GM12878 (cell line): Measurements from ENCODE around the gene GALNT12.

Source experiments
- CTCF ChIP-seq, 3 experiments: IDR thresholded peaks in 2 of 3; conservative IDR thresholded peaks in 1 of 3; 2 replicates each; pipeline ENCODE4 v1.5.1; 2011; ENCODE audit warnings: low read depth in 3 of 3, low read length in 3 of 3, mild to moderate bottlenecking in 3 of 3, control low read depth in 2 of 3, moderate library complexity in 2 of 3, inconsistent platforms in 1 of 3, mixed read lengths in 1 of 3; ENCODE audit not compliant: control insufficient read depth in 2 of 3, insufficient read depth in 1 of 3; ENCODE audit errors: extremely low read depth in 1 of 3
- E2F4 ChIP-seq: IDR thresholded peaks from 2 replicates; pipeline ENCODE4 v1.6.1; 2012; ENCODE audit warnings: low read depth, low read length, improper control_type of control experiment
- ETV6 ChIP-seq, 2 experiments: fragments of 450-650 bp in 1 of 2; IDR thresholded peaks in 1 of 2; conservative IDR thresholded peaks in 1 of 2; 2 replicates each; pipeline ENCODE4 v1.6.1; 2014; ENCODE audit warnings: antibody characterized with exemption in 1 of 2, borderline replicate concordance in 1 of 2, low read depth in 1 of 2, mild to moderate bottlenecking in 1 of 2, moderate library complexity in 1 of 2
- FOS ChIP-seq: IDR thresholded peaks from 3 replicates; pipeline ENCODE4 v1.6.1; 2011; ENCODE audit warnings: borderline replicate concordance; ENCODE audit not compliant: insufficient read length; ENCODE audit errors: extremely low read depth
- MAX ChIP-seq: IDR thresholded peaks from 2 replicates; pipeline ENCODE4 v1.6.1; 2012; ENCODE audit warnings: low read depth, low read length, improper control_type of control experiment
- POLR2AphosphoS2 ChIP-seq: IDR thresholded peaks from 2 replicates; pipeline ENCODE4 v1.6.1; 2011; ENCODE audit warnings: low read depth, mild to moderate bottlenecking, low read length, improper control_type of control experiment, moderate library complexity
- SRF ChIP-seq, 2 experiments: IDR thresholded peaks; 2 replicates each; pipeline ENCODE4 v1.6.1; 2011; ENCODE audit warnings: low read depth in 2 of 2, low read length in 2 of 2, mild to moderate bottlenecking in 1 of 2, moderate library complexity in 1 of 2
- TAF1 ChIP-seq: IDR thresholded peaks from 2 replicates; pipeline ENCODE4 v1.6.1; 2011; ENCODE audit warnings: mild to moderate bottlenecking, low read depth, low read length, borderline replicate concordance
- ZNF384 ChIP-seq: IDR thresholded peaks from 2 replicates; pipeline ENCODE4 v1.6.1; 2012; ENCODE audit warnings: low read depth, mild to moderate bottlenecking, low read length, improper control_type of control experiment, borderline replicate concordance
- TF ChIP-seq, protein P1 (sequence below): IDR thresholded peaks from 2 replicates; pipeline ENCODE4 v1.6.1; 2011; ENCODE audit warnings: low read depth, mild to moderate bottlenecking, low read length, moderate library complexity, borderline replicate concordance; ENCODE audit errors: extremely low read depth

DNA sequence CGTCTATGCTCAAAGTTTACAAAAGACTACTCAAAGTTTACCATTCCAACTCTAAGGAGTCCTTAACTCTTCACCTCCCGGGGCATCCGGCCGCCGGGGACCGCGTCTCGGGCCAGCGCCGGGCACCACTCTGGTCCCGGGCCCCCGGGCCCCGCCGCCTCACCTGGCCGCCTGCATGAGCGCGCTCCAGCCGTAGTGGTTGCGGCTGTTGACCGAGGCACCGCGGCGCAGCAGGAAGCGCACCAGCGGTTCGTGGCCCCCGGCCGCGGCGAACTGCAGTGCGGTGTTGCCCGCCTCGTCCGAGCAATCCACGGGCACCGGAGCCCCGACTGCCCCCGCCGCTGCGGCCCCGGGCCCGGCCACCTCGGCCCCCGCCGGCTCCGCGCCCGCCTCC, 11.5 kb upstream of the GALNT12 start:
- TF ChIP-seq SRF (IDR thresholded peaks at IDR 0.05; ENCODE audit: low read depth in 2 of 2, low read length in 2 of 2): no peak
- TF ChIP-seq TAF1: no peak
- TF ChIP-seq, protein P1, sequence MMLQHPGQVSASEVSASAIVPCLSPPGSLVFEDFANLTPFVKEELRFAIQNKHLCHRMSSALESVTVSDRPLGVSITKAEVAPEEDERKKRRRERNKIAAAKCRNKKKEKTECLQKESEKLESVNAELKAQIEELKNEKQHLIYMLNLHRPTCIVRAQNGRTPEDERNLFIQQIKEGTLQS: no peak
- TF ChIP-seq CTCF (IDR thresholded peaks at IDR 0.05 in 2 of 3, conservative IDR thresholded peaks at IDR 0.05 in 1 of 3; ENCODE audit: control insufficient read depth in 2 of 3, extremely low read depth in 1 of 3, insufficient read depth in 1 of 3, low read depth in 3 of 3, low read length in 3 of 3): no peak
- TF ChIP-seq ETV6 (conservative IDR thresholded peaks at IDR 0.05 in 1 of 2, IDR thresholded peaks at IDR 0.05 in 1 of 2; ENCODE audit: borderline replicate concordance in 1 of 2, low read depth in 1 of 2): no peak
- no peak for TF ChIP-seq MAX
- no peak for TF ChIP-seq FOS
- no peak for TF ChIP-seq POLR2AphosphoS2
- no peak for TF ChIP-seq E2F4
- TF ChIP-seq ZNF384: no peak
